AG04450 (cell line): ENCODE results near the gene ZBTB40. TPM values are rescaled to one million over a fixed set of nuclear protein-coding genes. Genes with fewer than 3 reads are reported as not detected.

Experiments
- CTCF ChIA-PET: fragments of 300-600, 350-600 bp; formaldehyde crosslinking; extraction: SDS; loops from one replicate; lab custom pipeline; 2022; ENCODE audit warnings: antibody characterized with exemption, inconsistent platforms; lab: Charles Lee
- POLR2A ChIA-PET: fragments of 350-600 bp; formaldehyde crosslinking; extraction: SDS; loops from one replicate; lab custom pipeline; 2021; ENCODE audit warnings: antibody characterized with exemption, inconsistent platforms; lab: Yijun Ruan, JAX
- DNase-seq: peaks from one replicate; pipeline ENCODE4 v3.0.0-alpha.2; 2011; ENCODE audit warnings: low read depth, low spot score
- H3K27ac ChIP-seq: one replicate; pipeline ENCODE4 v1.5.1; 2012; ENCODE audit warnings: low read depth, low read length, control low read depth
- H3K27me3 ChIP-seq: one replicate; pipeline ENCODE4 v1.6.0; 2012; ENCODE audit warnings: low read length; ENCODE audit not compliant: control insufficient read depth, insufficient read depth
- H3K4me3 ChIP-seq: 2 replicates; pipeline ENCODE4 v1.5.1; 2011; ENCODE audit warnings: mild to moderate bottlenecking, low read depth, low read length, control low read depth
- H3K9me3 ChIP-seq: 2 replicates; pipeline ENCODE4 v1.5.1; 2012; ENCODE audit warnings: low read length; ENCODE audit not compliant: control insufficient read depth, insufficient read depth
- CTCF ChIP-seq: IDR thresholded peaks from 2 replicates; pipeline ENCODE4 v1.5.1; 2011; ENCODE audit warnings: low read depth, low read length, control low read depth, inconsistent platforms
- polyA plus RNA-seq: library from polyadenylated mRNA; depleted of rRNA; stranded (reverse); fragments of >200 nt; gene quantifications from 2 replicates; pipeline ENCODE4 v1.2.3, GENCODE V29; 2011

ZBTB40 gene
- polyA plus RNA-seq, 1 experiment: 5.9 TPM

- Histone ChIP-seq H3K9me3 (no peaks in the 10 kb centered on the region), H3K27me3 (peaks cover 38% of the 10 kb centered on the region), H3K4me3 (no peak overlapping the region), H3K27ac (no peak overlapping the region)
- no peak for DNase-seq
- ChIA-PET CTCF (no interaction called here), POLR2A (interaction anchor here (0.6 kb wide), 1 partner anchor 44 kb away, joined by 3 read pairs; no protein-coding TSS in a partner anchor)
- TF ChIP-seq CTCF: no peak
Observed at GRCh38 chr1:22542886-22543285, 91.2 kb downstream of the ZBTB40 start.

- POLR2A ChIA-PET: no interaction called here
- no peak for TF ChIP-seq CTCF
- Histone ChIP-seq H3K27me3 (peaks cover 43% of the 10 kb centered on the region), H3K4me3 (no peak overlapping the region), H3K27ac (no peak overlapping the region), H3K9me3 (no peaks in the 10 kb centered on the region; the same call in 1 of the 2 replicates)
- CTCF ChIA-PET: no interaction called here
- DNase-seq: no peak
Observed at GRCh38 chr1:22543679-22544078, 92.0 kb downstream of the ZBTB40 start.

- DNase-seq: no peak
- no peaks in the 10 kb centered on the region; the same call in 1 of the 2 replicates for H3K9me3 ChIP-seq
- POLR2A ChIA-PET: no interaction called here
- peaks cover 50% of the 10 kb centered on the region for H3K27me3 ChIP-seq
- H3K4me3 ChIP-seq: no peak overlapping the region
- H3K27ac ChIP-seq: no peak overlapping the region
- TF ChIP-seq CTCF: no peak
- CTCF ChIA-PET: no interaction called here
Observed at GRCh38 chr1:22544606-22545005, 93.0 kb downstream of the ZBTB40 start.

GRCh38 chr1:22545141-22545540 lies 93.5 kb downstream of the ZBTB40 start:
- Histone ChIP-seq H3K27me3 (peaks cover 55% of the 10 kb centered on the region), H3K27ac (no peak overlapping the region), H3K9me3 (no peaks in the 10 kb centered on the region; the same call in 1 of the 2 replicates), H3K4me3 (no peak overlapping the region)
- DNase-seq: no peak
- CTCF ChIA-PET: no interaction called here
- POLR2A ChIA-PET: no interaction called here
- TF ChIP-seq CTCF: no peak

GRCh38 chr1:22547186-22547817 lies 95.7 kb downstream of the ZBTB40 start:
- H3K27me3 ChIP-seq: peaks cover 74% of the 10 kb centered on the region
- CTCF ChIA-PET: no interaction called here
- no peak overlapping the region for H3K4me3 ChIP-seq
- no peak overlapping the region for H3K27ac ChIP-seq
- no peak for DNase-seq
- POLR2A ChIA-PET: interaction anchor here (0.5 kb wide), 1 partner anchor 1743 kb away, joined by 3 read pairs; no protein-coding TSS in a partner anchor
- H3K9me3 ChIP-seq: no peaks in the 10 kb centered on the region; the same call in 1 of the 2 replicates
- no peak for TF ChIP-seq CTCF
